ENCODE data around the gene TMIGD2.

GRCh38 chr19:4298810-4299550 lies 3.2 kb downstream of the TMIGD2 start:
- TF ChIP-seq, protein P1, sequence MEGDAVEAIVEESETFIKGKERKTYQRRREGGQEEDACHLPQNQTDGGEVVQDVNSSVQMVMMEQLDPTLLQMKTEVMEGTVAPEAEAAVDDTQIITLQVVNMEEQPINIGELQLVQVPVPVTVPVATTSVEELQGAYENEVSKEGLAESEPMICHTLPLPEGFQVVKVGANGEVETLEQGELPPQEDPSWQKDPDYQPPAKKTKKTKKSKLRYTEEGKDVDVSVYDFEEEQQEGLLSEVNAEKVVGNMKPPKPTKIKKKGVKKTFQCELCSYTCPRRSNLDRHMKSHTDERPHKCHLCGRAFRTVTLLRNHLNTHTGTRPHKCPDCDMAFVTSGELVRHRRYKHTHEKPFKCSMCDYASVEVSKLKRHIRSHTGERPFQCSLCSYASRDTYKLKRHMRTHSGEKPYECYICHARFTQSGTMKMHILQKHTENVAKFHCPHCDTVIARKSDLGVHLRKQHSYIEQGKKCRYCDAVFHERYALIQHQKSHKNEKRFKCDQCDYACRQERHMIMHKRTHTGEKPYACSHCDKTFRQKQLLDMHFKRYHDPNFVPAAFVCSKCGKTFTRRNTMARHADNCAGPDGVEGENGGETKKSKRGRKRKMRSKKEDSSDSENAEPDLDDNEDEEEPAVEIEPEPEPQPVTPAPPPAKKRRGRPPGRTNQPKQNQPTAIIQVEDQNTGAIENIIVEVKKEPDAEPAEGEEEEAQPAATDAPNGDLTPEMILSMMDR (conservative IDR thresholded peaks at IDR 0.05; ENCODE audit: low read depth, low read length) = no peak
- no peak for TF ChIP-seq EZH2 (IDR thresholded peaks at IDR 0.05; ENCODE audit: low read length, unreplicated experiment)
- TF ChIP-seq EZH2phosphoT487 (IDR thresholded peaks at IDR 0.05; ENCODE audit: borderline replicate concordance, low read length) = no peak
